CD4-positive, alpha-beta T cell treated with Interleukin-12 subunit alpha and Interleukin-12 subunit beta, for 1 hour (primary cell): ENCODE results near the gene PRKCA.
"Not testable (repeated sequence)": the region's sequence is repeated elsewhere in the genome, so short reads cannot be mapped to it uniquely, and the experiment has no call there.

ENCODE experiments used
- DNase-seq: peaks from one replicate; pipeline ENCODE4 v3.0.0-alpha.2; 2020

PRKCA gene

DNA sequence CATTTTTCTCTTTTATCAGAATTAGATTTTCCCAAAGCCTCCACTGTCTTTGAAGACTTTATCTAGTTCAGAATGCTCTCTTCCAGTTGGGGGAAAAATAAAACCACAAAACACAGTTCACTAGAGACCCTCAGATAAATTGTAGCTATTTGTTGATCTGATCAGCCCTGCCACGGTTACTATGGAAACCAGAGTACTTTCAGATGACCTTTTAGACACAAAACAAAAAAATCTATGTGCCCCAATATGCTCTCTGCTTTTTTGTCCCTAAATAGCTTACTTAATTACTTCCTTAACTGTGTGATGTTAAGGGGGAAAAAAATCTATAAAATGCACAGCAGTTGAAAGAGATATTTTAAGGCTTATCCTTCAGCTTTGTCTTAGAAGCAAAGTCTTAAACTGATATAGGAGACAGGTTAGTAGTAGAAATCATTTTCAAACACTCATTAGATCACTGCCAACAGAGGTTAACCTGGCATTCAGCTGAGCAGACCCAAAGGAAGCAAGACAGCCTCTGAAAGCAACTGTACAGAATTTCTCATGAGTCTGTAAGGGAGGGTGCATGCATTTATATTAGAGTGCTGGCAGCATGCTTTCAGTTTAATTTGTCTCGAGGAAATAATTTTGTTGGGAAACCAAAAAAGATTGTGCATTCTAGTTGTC is 402.6 kb downstream of the PRKCA start:
- DNase-seq: no peak

DNA sequence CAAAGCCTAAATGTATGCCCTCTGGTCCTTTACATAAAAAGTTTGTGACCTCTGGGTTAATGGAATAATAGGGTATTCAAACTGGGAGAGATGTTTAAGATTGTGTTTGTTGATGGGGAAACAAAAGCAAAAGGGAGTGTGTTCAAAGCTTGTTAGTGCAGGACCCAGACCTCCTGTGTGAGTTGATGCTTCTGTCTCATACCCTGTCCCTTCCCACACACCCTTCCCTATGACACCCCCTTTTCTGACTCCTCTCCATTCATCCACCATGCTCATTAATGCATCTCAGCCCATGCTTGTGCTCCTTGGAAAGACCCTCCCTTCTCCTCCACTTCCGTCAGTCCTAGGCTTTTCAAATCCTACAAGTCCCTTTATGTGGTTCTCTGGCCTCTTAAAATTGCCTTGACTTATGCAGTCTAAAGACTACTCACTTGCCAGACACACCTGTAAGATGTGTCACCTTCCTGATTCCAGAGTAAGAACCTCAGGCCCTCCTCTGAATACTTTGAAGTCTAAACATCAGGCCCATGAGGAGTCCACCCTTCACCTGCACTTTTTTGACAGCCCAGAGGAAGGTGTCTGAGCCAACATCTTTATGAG is 404.5 kb downstream of the PRKCA start:
- DNase-seq: no peak

DNA sequence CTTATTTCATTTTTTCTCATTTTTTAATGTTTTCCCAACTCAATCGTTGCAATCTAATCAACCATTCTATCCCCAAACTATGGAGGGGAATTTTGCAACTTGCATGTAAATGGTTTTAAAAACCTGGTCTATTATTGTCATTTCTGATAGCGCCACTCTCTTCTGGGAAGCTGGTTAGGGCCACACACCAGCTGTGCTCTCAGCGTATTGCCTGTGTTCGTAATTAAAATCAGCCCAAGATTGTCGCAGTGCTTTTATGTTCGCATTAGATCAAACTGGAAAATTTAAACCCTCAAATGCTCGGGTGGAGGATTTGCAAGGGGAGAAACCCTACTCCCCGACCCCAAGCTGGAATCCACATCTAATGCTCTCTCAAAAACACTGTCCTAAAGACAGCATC is 409.0 kb downstream of the PRKCA start:
- no peak for DNase-seq

DNA sequence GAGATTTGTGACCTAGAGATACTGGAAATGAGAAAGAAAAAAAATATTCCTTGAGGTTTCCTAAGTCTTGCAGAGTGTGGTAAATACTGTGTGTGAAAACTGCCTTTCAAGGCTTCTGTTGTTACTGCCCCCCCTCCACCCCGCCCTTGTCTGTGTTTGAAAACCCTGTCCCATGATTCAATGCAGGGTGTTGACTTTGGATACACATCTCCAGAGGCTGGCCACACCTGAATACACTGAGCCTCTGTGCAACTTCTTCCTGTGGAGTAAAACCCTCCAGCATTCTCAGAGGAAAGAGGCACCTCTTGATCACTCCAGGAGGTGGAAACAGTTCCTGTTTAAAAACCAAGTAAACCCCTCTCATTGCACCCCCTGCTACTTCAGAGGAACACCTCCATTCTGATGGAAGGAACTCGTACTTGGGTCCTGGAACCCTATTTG is 409.5 kb downstream of the PRKCA start:
- no peak for DNase-seq

DNA sequence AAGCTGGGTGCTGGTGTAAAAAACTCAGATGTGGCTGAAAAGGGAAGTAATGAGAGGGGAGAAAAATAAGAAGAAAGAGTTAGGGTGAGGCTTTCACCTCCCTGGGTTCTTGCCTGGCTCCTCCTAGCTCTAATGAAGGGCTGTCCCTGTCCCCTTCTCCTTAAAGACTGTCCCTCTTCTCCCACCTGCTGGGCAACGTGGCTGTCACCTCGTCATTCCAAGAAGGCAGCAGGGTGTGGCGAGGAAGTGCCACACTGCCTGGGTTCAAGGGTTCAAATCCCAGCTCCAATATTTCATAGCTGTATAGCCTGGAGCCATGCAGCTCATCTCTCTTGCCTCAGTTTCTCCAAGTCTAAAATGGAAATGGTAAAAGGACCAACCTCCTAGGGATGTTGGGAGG is 410.0 kb downstream of the PRKCA start:
- no peak for DNase-seq

DNA sequence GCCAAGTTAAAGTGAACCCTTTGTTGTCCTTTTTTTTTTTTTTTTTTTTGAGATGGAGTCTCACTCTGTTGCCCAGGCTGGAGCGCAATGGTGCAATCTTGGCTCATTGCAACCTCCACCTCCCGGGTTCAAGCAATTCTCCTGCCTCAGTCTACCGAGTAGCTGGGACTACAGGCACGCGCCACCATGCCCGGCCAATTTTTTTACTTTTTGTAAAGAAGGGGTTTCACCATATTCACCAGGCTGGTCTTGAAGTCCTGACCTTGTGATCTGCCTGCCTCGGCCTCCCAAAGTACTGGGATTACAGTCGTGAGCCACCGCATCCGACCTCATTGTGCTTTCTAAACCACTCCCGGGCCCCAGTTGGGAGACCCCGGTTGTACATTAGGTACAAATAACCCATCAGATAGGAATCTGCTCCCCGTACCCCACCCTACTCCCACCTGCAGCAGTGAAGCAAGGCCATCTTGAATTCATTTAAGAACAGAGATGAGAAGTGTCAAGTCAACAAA is 410.7 kb downstream of the PRKCA start:
- DNase-seq: not testable (repeated sequence)

DNA sequence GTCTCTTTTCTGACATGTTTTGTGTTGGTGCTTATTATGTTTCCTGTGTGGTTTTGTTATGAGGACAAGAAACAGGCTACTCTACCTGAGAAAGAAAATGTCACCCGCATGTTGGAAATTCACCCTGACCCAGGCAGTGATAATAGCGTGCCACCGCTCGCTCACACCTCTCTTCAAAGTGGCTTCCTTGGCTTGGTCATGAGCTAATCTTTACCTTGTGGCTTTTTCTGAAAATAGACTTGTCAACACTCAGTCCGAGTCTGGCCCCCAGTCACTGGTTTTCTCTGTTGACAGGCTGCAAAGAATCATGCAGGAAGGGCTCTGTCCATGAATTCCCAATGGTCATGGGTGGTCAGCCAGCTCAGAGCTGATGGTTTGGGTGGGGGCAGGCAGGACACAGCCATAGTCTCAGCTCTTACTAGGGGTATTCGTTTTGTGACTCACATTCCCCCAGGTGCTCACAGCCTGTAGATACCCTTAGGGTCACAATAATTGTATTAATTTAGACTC is 411.2 kb downstream of the PRKCA start:
- peak; percentile 17 for DNase-seq

DNA sequence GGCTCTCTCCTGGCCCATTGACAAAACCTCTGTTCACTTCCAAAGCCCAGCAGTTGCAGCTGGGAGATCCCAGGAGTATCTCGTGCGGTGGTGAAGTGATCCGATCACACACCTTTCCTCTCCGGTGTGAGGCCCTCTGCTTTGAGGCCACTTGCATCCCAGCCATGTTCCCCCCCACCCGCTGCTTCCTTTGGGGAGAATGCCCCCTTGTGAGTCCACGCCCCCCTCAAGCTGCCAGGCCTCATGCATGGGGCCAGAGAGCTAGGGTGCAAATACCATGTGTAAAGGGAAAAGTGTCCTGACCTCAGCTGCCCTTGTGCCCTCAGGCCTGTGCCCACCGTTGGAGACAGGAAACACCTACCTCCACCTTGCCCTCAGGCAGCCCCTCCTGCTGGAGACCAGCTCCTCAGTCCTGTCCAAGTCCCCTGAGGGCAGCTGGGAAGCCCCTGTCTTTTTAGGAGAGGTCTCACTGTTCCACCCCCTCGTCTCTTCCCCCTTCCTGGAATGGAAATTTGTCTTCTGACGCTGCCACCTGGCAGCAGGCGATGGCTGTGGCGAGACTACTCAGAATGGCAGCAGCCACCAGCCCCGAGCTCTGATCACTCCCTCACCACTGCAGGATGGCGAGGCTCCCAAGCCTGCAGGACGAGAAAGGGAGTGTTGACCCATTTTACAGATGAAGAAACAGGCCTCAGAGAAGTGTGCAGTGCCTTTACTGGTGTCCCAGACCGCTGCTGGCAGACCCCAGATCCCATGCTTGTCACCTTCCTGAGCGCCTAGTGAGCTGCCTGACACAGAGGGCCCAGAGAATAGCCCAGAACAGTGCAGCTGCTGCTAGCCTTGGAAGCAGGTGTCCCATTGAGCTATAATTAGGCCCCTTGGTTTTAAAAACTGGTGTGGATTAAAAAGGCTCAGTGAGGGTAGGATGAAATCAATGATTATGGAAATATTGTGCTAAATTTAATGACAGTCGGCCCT is 411.9 kb downstream of the PRKCA start:
- DNase-seq: no peak

DNA sequence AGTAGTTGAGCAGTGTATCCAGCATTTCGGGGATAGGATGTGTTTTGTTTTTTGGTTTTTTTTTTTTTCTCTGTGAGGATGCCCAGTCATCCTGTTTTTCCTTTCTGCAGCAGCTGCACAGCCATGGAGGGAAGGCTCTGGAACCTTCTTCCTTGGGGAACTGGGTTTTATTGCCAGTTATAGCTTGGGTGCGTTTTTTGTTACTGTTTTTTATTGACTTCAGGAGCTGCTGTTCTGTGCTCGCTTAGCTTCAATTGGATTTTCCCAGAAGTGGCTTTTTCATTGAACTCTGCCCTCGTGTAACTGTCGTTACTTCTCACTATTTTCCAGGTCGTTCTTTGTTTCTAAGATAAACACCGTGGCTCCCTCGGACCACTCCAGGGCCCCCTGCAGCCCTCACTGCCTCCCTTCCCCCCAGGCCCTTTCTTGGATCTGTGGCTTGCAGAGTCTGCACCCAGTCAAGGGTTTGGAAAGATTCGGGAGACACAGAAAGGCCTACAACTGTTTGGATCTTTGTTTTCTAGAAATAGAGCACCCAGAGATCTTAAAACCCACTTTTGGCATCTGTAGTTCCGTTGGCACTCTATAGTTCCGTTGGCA is 412.8 kb downstream of the PRKCA start:
- no peak for DNase-seq

DNA sequence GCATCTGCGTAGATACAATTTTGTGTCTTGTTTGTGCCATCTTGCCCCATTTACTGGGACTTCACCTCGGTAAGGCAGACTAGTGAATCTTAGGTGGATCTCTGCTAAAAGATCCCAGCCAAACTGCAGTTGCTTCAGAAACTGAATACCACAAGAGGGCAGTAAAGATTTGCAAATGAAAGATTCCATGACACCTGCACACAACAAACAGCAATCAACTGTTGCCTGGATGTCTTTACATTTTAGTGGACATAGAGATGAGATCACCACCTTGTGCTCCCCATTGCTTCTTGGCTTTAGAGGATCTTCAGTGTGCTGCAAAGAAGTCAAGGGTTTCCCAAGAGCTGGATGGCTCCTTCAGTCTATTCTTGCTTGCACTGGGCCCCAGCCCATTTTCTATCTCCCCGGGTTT is 413.3 kb downstream of the PRKCA start:
- DNase-seq: peak; percentile 46

DNA sequence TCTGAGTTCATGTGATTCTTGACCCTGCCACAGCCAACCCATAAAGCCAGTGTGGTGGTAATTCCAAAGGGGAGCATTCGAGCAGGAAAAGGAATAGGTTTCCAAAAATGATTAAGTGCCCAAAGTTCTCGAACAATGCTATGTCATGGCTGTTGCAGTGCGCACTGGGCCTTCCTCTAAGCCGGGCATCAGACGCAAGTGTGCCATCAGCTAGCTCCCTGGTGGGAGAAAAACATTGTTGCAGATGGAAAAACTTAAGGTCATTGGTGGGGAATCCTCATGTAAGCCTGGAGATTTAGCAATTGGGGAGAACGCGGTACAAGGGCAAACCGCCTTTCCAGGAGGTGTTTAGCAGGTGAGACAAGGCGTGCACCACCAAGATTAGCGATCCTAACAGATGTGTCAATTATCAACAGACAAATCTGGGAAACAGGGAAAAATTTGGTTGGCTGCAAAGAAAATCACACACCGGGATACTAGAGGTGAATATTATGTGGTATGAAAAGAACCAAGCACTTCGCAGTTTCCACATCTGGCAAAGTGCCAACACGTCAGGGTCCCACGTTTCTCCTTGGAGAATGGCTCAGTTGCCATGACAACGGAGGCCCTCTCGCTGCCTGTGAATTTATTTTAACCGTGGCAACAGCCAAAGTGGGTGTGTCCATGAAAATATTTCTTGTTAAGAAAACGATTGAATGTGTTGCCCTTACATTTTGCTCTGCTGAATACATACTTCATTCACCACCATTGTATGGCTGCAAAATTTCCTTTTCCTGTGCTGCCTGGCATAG is 414.0 kb downstream of the PRKCA start:
- DNase-seq: no peak

DNA sequence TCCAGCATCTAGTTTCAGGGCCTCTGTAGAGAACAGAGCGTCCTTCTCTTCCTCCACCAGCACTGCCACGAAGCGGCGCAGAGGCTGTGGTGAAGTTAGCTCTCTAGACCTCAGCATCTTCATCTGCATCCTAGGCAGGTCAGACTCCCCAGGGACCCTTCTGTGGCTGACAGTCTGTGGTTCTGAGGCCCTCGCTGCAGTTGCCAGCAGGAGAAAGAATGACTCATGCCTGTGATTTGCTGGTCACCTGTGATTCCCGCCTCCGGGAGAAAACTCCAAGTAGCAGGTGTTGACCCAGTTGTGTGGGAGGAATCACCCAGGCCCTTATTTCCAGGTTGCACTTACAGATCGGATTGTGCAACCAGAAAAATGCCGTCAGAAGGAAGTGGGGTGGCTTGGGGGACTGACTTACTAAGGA is 415.2 kb downstream of the PRKCA start:
- DNase-seq: no peak

DNA sequence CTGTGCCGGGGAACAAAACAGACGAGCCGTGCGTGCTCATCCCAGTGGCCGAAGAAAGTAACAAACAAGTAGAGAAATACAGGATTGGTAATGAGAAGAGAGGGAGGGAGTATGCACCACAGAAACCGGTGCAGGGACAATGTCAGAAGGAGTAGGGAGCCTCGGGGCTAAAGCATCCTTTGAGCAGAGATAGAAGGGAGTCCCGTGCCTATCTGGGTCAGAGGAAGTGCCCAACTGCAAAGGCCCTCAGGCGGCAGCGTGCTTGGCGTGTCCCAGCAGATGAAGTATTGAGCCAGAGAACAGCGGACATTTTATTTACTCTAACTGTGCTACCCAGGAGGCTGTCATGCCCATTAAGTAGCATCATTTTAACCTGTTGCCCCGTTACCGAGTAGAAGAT is 417.6 kb downstream of the PRKCA start:
- no peak for DNase-seq

DNA sequence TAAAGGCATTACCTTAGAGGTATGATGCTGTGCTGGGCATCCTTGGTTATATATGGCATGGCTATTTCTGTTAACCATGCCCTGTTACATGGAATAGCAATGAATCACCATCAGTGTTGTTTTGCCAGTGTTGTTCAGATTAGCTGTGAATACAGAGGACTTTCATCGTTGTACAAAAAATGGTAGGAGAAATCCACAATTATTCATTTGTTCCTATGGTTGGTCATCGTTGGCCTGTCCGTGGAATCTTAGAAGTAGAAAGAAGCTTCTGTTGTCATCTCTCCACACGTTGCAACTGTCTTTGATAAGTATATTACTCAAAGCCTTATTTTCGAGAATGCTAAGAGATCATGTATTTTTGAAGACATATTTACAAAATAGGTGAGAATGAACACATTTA is 418.2 kb downstream of the PRKCA start:
- DNase-seq: no peak

DNA sequence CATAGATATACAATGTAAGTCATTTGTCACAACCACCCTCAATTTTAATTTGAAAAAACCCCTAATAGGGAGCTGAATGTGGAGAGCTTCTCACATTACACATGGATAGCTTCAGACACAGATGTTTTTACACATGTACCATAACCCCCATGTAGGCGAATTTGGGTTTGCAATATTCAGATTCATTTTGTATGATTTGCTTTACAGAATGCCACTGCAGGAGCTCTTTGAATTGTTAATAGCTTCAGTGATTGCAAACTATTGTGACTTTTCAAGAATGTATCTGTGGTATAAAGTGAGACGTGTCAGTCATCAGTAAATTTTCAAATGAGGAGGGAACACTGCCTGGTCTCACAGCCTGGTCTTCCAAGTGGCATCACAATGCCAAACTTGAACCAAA is 419.9 kb downstream of the PRKCA start:
- no peak for DNase-seq

DNA sequence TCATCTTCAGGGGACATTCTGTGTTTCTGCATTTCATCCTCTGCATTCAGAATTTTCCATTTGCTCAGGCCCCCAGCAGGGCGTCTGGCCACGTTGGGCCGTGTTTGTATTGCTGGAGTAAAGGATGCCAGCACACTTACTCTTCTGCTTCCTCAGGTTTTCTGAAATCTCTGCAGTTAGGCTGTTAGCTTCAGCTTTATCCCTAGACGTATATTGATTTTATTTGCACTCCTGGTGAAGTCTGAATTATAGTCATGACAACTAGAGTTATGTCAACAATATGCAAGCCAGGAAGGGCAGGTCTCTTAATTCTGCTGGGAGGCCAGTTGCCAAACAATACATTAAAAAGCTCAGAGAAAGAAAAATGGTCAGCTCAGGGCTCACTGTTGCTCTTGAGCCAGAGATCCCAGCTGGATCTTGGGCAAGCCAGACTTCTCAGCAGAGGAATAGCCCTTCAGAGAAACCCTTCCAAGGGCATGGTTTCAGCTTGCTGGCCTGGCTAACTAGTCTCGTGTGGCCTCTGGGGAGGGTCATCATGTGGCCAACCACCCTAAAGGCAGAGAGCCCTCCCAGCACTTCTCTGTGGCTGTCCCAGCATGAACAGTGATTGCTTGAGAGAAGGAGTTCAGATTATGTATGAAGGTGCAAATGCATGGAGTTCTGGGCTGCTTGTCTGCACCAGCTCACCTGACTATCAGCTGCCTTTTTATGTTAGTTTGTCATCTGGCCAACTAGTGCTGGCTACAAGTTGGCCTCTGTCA is 422.3 kb downstream of the PRKCA start:
- no peak for DNase-seq

DNA sequence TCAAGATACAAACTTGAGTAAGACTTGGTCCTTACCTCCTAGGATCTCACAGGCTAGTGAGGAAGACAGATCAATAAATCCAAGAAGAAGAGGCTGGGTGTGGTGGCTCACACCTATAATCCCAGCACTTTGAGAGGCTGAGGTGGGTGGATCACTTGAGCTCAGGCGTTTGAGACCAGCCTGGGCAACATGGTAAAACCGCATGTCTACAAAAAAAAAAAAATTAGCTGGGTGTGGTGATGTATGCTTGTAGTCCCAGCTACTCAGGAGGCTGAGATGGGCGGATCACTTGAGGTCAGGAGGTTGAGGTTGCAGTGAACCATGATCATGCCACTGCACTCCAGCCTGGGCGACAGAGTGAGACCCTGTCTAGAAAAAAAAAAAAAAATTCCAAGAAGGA is 423.0 kb downstream of the PRKCA start:
- DNase-seq: not testable (repeated sequence)

DNA sequence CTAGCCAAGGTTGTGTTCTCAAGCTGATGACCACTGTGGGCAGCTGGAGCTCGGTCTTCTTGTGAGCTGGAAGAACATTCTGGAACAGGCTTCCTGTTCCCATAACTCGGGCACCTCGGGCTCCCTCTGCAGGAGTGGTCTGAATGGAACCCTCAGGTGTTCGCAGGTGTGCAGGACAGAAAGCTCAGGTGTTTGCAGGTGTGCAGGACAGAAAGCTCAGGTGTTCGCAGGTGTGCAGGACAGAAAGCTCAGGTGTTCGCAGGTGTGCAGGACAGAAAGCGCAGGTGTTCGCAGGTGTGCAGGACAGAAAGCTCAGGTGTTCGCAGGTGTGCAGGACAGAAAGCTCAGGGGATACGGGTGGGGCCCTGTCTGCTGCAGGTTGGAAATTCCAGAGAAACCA is 423.5 kb downstream of the PRKCA start:
- no peak for DNase-seq

DNA sequence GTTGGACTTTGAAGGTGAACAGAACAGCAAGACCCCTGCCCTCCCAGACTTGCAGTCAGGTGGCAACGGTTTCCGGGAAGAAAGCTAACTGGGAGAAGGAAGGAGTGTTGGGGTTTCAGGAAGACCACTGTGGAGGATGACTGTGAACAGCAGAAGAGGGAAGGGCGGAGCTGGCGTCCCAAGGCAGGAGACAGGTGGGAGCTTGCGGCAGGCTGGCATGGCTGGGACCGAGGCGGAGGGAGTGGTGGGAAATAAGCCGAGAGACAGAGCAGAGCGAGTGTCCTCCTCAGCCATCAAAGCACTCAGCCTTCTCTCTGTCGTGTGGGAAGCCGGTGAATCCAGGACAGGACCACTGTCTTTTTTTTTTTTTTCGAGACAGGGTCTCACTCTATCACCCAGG is 424.0 kb downstream of the PRKCA start:
- no peak for DNase-seq

DNA sequence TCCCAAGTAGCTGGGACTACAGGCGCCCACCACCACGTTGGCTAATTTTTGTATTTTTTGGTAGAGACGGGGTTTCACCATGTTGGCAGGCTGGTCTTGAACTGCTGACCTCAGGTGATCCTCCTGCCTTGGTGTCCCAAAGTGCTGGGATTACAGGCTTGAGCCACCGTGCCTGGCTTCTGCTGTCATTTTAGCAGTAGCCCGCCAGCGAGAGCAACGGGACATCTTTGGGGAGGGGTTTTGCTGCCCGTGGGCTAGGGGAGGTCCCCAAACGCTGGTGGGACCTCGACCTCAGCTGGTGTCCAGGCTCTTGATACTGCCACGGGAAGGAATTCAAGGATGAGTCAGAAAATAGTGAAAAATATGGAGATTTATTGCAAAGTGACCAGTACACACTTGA is 424.4 kb downstream of the PRKCA start:
- DNase-seq: no peak
